AML-193 (cell line): ENCODE measurements around the gene RASGRF1.

Experiments used
- DNase-seq, 2 experiments: peaks; one replicate each; lab custom pipeline; 2025; lab: John Stamatoyannopoulos, UW

Gene RASGRF1

GRCh38 chr15:79101866-79102581, 11.4 kb upstream of the RASGRF1 start:
- DNase-seq, result no peak

DNA sequence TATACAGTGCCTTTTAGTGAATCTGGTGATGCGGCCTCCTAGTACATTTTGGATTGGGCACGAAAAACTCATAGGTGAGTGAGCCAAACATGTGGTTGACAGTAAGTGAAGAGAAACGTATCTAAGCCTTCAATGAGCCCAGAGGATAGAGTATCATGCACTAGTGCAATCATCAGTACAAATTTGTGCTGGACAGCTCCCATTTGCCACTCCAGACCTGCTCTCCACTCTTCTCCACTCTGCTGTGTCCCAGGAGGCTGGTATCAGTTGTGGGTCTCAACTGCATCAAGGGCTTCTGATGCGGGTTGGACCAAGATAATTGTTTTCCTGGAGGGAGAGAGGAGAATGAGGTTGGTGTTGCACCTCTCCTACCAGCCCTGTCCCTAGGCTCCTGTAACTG, 9.1 kb upstream of the RASGRF1 start:
- DNase-seq, result no peak

GRCh38 chr15:79094611-79095021, 4.0 kb upstream of the RASGRF1 start:
- DNase-seq, result no peak

- DNase-seq, result no peak
Measured at GRCh38 chr15:79093352-79093935, 2.9 kb upstream of the RASGRF1 start.

- no peak for DNase-seq
Measured at GRCh38 chr15:79092382-79092781, 1.8 kb upstream of the RASGRF1 start.

- no peak for DNase-seq
Measured at GRCh38 chr15:79091204-79091867, 756 bp upstream of the RASGRF1 start.

DNA sequence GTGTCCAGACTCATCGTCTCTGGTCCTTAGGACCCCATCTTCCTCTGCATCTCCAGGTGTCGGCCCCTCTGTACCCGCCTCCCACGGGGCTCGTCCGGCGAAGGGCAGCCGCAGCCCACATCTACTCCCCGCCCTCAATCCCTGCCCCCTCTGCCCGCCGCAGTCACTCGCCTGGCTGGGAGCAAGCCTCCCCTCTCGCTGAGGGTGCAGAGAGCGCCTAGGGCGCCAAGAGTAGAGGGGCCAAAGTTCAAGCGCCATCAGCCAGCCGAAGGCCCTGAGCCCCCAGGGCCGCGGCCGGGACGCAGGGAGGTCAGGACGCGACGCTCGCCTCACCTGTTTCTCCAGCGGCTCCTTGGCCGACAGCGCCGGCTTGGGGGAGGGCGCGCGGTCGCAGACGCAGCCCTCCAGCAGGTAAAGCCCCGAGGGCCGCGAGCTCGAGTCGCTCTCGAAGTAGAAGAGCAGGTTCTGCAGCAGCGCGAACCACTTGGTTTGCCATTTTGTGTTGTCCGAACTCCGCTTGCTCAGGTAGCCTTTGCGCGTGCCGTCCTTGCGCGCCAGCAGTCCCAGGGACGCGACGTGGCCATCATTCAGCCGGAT, 592 bp downstream of the RASGRF1 start:
- DNase-seq, result no peak

- DNase-seq, result no peak
Measured at GRCh38 chr15:79089331-79089889, 1.2 kb downstream of the RASGRF1 start.

GRCh38 chr15:79088426-79089205, 2.0 kb downstream of the RASGRF1 start:
- DNase-seq, result no peak

DNA sequence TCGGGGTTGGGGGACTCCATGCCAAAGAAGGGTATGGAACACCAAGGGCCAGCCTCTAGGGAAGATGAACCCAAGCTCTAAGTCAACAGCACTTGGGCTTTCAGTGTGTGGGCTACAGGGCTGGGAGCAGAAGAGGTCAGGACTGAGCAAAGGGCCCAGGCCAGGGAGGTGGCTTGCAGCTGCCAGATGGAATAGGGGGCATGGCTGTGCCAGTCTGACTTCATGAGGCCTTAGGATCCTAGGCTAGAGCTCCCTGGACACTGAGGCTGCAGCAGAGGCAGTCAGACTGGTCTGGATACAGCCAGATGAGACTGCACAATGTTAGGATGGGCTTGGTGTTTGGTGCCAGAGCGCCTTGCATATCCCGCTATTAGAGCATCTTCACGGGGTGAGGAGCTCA, 3.8 kb downstream of the RASGRF1 start:
- DNase-seq, result no peak

DNA sequence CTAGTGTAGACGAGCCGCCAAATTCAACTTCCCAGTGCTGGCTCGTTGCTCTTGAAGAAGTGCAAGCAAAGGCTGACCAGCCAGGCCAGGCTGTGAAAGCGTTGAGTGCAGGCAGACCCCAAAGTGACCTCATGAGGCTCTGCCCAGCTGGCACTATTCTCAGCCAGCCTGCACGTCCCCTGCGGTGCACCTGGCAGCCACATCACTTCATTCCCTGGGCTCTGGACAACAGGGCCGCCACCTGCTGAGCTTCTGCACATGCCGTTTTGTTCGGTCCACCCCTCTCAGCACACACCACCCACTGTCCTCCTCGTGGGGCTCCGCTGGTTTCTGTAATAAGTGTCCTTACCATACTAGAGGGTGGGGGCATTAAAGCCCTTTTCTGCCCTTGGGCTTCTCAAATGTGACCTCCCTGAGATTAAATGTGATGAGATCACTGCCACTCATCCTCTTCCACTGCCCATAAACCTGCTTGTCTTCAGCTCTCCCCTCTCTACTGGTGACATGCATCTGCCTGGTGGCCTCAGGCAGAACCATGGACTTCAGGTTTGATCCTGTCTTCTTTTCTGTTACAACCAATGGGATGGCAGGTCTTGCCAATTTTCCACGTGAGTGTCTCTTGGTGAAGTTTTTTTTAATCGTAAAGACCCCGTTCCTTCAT, 6.1 kb downstream of the RASGRF1 start:
- no peak for DNase-seq

GRCh38 chr15:79083154-79083553, 7.4 kb downstream of the RASGRF1 start:
- DNase-seq, result no peak

GRCh38 chr15:79082363-79083070, 8.1 kb downstream of the RASGRF1 start:
- no peak for DNase-seq

GRCh38 chr15:79078763-79079410, 11.7 kb downstream of the RASGRF1 start:
- no peak for DNase-seq

- no peak for DNase-seq
Measured at GRCh38 chr15:79078003-79078402, 12.6 kb downstream of the RASGRF1 start.

DNA sequence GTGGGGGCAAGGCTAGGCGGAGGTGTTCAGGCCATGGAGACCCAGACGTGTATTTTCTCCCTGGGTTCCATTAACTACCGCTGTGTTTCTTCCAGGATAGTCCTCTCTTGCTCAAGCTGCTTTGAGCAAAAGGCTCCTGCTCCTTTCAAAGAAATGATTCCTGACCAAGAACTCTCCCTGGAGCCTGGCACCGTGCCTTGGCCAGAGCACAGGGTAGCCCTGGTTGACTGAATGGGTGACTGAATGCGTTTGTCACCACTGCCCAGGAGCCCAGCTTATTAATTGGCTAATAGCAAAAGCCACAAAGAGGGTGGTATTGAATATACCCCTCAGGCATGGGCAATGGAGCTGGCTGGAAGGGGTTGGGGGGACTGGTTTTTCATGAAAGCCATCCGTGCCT, 13.9 kb downstream of the RASGRF1 start:
- no peak for DNase-seq

DNA sequence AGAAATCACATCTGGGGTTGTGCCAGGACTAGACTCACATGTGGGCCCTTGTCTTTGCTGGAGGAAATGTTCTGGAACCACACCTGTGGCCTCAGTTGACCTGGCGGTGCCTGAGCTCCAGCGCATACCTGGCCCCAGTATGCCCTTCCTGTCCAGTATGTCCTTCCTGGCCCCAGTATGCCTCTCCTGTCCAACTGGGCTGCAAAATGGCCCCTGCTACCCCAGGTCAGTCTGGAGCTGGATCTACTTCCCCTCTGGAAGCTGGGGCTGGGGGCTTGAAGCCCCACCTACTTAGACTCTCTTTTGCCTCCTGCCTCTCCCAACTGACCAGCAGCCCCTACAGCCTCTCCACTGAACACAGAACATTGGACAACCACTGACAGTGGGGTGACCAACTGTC, 15.3 kb downstream of the RASGRF1 start:
- DNase-seq, result no peak

GRCh38 chr15:79073336-79073735, 17.2 kb downstream of the RASGRF1 start:
- DNase-seq, result no peak

DNA sequence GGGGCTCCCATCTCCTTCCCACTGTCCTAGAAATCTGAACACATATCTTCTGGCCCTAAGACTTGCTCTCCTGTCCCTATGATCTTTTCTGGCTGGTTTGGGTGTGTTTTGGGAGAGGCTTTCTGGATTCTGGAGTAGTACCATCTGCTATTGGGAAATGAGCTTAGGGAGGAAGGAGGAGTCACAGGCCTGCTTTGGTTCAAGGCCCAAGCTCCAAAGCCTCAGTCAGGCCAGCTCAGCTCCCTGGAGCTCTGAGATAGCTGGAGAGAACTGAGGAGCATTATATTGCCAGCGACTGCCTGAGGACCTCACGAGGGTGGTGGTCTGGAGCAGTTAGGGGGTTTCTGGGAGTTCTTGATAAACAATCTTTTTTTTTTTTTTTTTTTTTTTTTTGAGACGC, 18.7 kb downstream of the RASGRF1 start:
- DNase-seq, result no peak

DNA sequence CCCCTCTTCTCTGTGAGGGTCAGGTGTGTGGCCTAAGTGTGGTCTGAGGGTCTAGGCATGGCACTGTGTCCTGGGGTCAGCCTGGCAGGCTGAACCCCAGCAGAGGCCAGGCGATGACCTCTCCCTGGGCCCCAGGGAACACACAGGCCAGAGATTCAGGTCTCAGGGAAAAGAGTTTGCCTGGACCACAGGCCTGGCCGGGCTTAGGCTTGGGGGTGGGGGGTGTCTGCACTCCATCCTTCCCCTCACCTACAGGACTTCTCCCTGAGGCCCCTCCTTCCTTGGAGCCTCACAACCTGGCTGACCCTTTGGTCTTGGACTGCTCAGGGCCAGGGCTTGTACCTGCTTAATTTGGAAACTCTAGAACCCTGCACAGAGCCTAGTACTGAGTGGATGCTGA, 21.8 kb downstream of the RASGRF1 start:
- no peak for DNase-seq
